ENCODE data around the gene GALT.
"Not testable (repeated sequence)": the region's sequence is repeated elsewhere in the genome, so short reads cannot be mapped to it uniquely, and the experiment has no call there.

The GALT gene

GRCh38 chr9:34625186-34625486, 21.3 kb upstream of the GALT start:
- in situ Hi-C loops (cut with MboI; ENCODE audit: low sequenced_read_pairs), result no loop called here

DNA sequence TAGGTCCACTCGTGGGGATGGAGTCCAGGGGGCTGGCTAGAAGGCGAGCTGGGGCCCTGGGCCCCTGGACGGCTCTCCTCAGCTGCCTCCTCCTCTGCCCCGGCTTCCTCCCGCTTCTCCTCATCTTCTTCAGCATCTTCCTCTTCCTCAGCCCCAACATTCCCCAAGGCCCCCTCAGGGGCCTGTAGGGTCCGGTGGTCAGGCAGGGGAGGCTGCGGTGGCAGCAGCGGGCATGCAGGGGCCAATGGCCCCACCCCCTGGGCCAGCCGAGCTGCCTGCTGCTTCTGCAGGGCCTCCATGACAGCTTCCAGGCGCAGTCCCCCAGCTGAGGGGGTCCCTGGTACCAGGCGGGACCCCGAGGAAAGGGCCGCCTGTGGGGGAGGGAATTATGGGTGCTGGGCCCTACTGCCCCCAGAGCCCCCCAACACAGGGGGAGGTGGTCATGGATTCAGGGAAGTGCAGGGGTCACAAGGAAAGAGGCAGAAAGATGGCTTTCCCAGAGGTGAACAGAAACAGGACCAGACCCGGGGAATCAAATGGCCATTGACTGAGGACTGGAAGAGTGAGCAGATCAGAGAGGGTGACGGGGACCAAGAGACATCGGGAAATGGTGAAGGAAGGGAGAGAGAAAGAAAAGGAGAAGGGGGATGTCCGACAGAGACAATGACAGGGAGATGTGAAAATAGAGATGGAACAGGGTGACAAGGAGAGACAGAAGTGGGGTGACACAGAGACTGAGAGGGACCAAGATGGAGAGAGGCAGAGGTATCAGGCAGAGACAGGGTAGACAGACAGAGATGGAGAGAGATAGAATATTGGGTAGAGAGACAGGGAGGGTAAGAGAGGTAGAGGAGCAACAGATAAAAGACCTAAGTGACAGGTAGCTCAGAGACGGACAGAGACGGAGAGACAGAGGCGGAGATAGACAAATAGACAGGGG, 18.5 kb upstream of the GALT start:
- in situ Hi-C loops (cut with MboI; ENCODE audit: low sequenced_read_pairs), result no loop called here

GRCh38 chr9:34628656-34629490, 17.6 kb upstream of the GALT start, which contains the start of gene ARID3C:
ARID3C (minus strand) TSS chr9:34629066; CDS start chr9:34628014, 1,052 bp downstream.
- in situ Hi-C loops (cut with MboI; ENCODE audit: low sequenced_read_pairs), result no loop called here

DNA sequence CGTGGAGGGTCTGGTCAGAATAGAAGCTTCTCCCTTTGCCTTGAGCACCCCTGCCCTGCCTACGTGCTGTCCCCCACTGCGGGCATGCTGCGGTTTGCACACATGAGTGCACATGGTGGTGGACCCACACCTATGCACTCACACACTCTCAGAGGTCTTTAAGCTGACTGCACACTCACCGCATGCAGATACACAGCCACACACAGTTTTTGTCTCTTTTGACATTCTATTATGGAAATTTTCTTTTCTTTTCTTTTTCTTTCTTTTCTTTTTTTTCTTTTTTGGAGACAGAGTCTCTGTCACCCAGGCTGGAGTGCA, 17.0 kb upstream of the GALT start:
- in situ Hi-C loops (cut with MboI; ENCODE audit: low sequenced_read_pairs), result no loop called here

DNA sequence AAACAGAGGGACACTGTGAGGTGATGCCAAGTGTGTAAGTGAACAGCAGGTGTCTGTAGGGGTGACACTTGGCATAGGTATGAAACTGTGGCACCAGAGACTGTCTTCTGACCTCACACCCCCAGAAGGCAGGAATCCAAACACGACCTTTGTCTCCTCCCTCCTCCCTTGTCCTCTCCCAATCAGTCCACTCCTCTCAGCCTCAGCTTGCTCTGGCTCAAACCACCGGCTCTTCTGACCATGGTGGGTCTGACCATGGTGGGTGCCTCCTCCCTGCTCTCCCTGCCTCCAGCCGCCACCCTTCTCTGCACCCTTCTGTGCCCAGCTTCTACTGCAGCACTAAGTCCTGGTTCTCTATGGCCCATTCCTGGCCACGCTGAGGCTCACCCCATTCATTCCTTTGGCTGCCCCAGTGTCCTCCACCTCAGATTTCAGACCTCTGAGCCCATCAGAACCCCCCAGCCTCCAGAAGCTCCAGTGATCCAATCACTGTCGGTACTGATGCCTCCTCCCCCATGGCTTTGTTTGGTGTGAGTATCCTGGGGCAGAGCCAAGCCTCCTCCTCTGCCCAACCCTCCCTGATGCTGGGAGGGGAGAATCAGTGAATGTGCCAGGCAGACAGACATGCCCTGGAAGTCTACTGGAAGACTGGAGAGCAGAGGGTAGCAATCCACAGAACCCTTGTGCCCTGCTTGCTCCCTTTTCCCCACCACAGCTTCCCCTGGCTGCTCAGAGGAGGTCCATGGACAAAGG, 15.9 kb upstream of the GALT start:
- in situ Hi-C loops (cut with MboI; ENCODE audit: low sequenced_read_pairs), result no loop called here

GRCh38 chr9:34633166-34633565, 13.3 kb upstream of the GALT start:
- in situ Hi-C loops (cut with MboI; ENCODE audit: low sequenced_read_pairs), result no loop called here

GRCh38 chr9:34633851-34634550, 12.5 kb upstream of the GALT start:
- in situ Hi-C loops (cut with MboI; ENCODE audit: low sequenced_read_pairs), result no loop called here

GRCh38 chr9:34634551-34635248, 11.8 kb upstream of the GALT start:
- in situ Hi-C loops (cut with MboI; ENCODE audit: low sequenced_read_pairs), result no loop called here

DNA sequence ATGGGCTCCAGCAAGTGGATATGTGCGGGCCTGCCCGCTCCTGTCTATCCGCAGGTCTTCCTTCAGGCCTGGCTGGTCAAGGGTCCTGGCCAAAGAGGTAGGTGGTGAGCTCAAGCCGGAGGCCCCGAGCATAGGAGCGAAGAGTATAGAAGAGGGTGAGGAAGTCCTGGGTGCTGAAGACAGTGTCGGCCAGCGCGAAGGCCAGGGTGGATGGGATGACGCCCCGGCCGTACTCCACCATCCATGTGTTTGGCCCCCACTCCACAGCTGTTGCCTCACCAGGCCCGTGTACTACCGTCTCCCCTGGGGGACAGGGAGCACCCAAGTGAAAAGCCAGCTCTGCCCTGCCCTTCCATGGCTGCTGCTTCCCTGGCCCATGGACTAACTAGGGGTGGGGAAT, 10.9 kb upstream of the GALT start:
- in situ Hi-C loops (cut with MboI; ENCODE audit: low sequenced_read_pairs), result no loop called here

DNA sequence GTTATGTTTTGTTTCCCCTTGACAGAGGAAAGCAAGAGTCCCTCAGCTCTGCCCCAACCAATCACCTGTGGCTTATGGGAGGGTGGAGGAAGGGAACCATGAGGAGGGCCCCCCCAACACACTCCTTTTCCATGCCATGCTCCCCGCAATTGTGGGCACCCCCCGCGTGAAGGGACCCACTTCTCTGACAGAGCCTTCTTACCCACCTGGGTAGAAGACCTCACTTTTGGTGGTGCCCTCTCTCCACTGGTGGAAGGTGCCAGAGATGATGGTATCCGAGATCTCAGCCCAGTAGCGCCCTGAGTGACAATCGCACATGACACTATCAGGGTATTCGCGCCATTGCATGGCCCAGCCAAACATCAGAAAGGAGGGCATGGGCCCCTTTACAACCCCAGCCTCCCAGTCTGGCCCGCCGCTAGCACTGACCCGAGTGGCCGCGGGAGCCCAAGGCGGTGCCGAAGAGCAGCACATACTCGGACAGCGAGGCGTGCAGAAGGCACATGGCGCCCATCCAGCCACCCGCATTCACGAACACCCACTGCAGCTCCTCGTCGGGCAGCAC, 9.6 kb upstream of the GALT start:
- in situ Hi-C loops (cut with MboI; ENCODE audit: low sequenced_read_pairs), result no loop called here

DNA sequence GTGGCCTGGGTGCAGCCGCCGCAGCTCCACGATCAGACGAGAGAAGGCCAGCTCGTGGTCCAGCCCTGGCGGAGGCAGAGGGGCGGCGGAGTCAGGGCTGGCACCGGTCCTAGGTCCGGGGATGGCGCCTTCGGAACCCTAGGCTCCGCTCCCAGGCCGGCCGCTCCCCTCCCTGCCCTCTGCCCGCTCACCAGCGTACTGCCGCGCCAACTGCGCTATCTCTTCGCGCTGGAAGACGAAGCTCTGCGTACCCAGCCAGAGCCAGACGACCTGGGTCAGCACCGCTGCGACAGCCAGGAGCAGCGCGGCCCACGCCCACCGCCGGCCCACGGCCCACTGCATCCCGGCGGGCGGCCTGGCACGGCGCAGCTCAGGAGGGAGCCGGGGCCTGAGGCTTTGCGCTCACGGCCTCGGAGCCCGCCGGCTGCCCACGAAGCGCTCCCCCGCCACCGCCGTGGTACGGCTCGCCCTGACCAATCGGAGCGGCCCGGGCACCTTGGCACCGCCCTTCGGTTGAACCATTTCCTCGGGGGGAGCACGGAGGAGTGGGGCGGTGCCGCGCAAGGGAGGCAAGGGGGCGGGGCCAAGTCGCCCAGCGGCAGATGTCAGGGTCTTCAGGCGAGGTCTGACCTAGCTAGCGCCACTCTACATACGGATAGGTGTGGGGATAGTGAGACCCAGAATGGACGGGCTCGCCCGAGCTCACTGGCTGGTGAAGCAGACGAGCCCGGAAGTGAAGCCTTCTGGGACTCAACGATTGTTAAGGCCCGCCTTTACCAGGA, 8.9 kb upstream of the GALT start, which contains the start of gene SIGMAR1:
SIGMAR1 (minus strand) TSS at position 432 of the 782 bp plus-strand sequence; CDS start at position 342, 90 bp downstream.
- in situ Hi-C loops (cut with MboI; ENCODE audit: low sequenced_read_pairs), result no loop called here

GRCh38 chr9:34638138-34638445, 8.4 kb upstream of the GALT start:
- in situ Hi-C loops (cut with MboI; ENCODE audit: low sequenced_read_pairs), result no loop called here

DNA sequence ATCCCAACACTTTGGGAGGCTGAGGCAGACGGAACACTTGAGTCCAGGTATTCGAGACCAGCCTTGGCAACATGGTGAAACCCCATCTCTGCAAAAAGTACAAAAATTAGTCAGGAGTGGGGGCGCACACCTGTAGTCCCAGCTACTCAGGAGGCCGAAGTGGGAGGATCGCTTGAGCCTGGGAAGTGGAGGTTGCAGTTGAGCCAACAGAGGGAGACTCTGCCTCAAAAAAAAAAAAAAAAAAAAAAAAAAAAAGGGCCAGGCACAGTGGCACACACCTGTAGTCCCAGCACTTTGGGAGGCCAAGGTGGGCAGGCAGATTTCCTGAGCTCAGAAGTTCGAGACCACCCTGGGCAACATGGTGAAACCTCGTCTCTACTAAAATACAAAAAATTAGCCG, 7.2 kb upstream of the GALT start:
- in situ Hi-C loops (cut with MboI; ENCODE audit: low sequenced_read_pairs), result not testable (repeated sequence)

- in situ Hi-C loops (cut with MboI; ENCODE audit: low sequenced_read_pairs), result no loop called here
These were observed 3.8 kb upstream of the GALT start for GRCh38 chr9:34642679-34643078.

DNA sequence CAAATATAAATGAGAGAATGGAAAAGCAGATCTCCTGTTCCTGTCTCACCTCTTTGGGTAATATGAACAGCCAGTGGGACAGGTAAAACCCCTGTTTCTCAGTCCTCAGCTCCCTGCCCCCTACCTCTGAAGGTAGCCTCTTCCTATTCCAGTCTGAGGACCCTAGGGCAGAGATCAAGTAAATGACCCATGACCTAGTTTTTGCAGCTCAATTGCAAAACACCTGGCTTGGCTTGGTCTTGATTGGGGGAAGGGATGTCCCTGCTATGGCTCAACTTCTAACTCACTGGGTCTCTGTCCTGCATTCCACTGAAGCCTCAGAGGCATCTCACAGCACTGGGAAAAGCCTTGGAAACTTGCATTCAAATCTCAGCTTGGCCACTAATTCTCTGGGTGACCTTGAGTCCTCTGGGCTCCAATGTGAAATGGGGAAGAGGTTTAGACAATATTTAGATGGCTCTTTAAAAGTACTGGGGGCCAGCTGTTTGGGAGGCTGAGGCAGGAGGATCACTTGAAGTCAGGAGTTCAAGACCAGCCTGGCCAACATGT, 1.6 kb upstream of the GALT start:
- in situ Hi-C loops (cut with MboI; ENCODE audit: low sequenced_read_pairs), result no loop called here

DNA sequence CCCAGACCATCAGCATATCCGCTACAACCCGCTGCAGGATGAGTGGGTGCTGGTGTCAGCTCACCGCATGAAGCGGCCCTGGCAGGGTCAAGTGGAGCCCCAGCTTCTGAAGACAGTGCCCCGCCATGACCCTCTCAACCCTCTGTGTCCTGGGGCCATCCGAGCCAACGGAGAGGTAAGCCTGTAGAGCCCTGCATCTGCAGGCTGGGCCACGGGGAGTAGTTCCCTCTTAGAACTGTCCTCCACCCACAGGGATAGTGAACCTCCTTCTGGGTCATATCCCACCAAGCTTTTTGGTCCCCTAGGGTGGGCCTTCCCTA, 569 bp downstream of the GALT start:
- in situ Hi-C loops (cut with MboI; ENCODE audit: low sequenced_read_pairs), result no loop called here

- in situ Hi-C loops (cut with MboI; ENCODE audit: low sequenced_read_pairs), result no loop called here
These were observed 1.2 kb downstream of the GALT start for GRCh38 chr9:34647651-34648050.

DNA sequence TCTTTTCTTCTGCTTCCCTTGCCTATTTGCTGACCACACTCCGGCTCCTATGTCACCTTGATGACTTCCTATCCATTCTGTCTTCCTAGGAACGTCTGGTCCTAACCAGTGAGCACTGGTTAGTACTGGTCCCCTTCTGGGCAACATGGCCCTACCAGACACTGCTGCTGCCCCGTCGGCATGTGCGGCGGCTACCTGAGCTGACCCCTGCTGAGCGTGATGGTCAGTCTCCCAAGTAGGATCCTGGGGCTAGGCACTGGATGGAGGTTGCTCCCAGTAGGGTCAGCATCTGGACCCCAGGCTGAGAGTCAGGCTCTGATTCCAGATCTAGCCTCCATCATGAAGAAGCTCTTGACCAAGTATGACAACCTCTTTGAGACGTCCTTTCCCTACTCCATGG, 2.2 kb downstream of the GALT start:
- in situ Hi-C loops (cut with MboI; ENCODE audit: low sequenced_read_pairs), result no loop called here

DNA sequence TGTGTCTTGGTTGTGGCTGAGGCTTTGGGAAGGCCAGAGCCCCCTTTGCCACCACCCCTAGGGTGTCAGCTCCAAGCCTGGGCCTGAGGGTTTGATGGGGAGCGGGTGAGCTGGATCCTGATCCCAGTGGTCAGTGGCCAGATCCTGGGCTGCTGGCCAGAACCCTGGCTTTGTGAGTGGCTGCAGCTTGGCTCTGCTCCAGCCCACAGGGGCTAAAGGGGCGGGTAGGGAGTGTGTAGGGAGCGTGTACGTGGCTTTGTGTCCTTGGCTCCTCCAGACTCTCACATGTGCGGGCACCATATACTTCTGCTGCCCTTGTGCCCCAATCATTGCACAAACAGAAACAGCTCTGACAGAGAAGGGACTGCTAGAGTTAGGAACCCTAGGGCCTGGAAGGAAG, 4.3 kb downstream of the GALT start:
- in situ Hi-C loops (cut with MboI; ENCODE audit: low sequenced_read_pairs), result no loop called here

All from HL-60/S4 treated with retinoic acid at 250 ng/mL for 4 days and 3 days (cell line).